Endothelial cell of umbilical vein (primary cell): Measurements from ENCODE around the gene NKX3-2.

Experiments
- FOS ChIP-seq: IDR thresholded peaks from 2 replicates; pipeline ENCODE4 v1.6.1; 2011; ENCODE audit warnings: mild to moderate bottlenecking, low read length, moderate library complexity, borderline replicate concordance; ENCODE audit not compliant: insufficient read depth
- POLR2A ChIP-seq: IDR thresholded peaks from 2 replicates; pipeline ENCODE4 v1.6.1; 2012; ENCODE audit warnings: low read depth, mild to moderate bottlenecking, control low read depth, low read length
- TF ChIP-seq, protein P1 (sequence below): IDR thresholded peaks from 2 replicates; pipeline ENCODE4 v1.6.1; 2011; ENCODE audit not compliant: insufficient read depth, insufficient read length
- TF ChIP-seq, protein P2 (sequence below), 2 donors: IDR thresholded peaks; 1 replicate in 1 of 2; 2 replicates in 1 of 2; pipeline ENCODE4 v1.5.1; 2011; ENCODE audit warnings: low read length in 2 of 2, mild to moderate bottlenecking in 2 of 2, moderate library complexity in 2 of 2, control low read depth in 1 of 2, inconsistent platforms in 1 of 2, low read depth in 1 of 2; ENCODE audit not compliant: insufficient read depth in 1 of 2; ENCODE audit errors: extremely low read depth in 1 of 2

DNA sequence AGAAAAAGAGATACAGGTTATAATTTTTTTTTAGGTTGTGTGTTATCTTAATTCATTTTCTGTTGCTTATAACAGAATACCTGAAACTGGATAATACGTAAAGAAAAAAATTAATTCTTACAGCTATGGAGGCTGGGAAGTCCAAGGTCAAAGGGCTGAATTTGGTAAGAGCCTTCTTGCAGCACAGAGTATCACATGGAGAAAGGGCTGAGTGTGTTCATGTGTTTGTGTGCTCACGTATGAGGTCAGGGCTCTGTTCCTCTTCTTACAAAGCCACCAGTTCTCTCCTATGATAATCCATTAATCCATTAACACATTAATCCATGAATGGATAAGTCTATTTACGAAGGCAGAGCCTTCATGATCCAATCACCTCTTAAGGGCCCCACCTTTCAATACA lies 51.6 kb downstream of the NKX3-2 start:
- TF ChIP-seq, protein P1, sequence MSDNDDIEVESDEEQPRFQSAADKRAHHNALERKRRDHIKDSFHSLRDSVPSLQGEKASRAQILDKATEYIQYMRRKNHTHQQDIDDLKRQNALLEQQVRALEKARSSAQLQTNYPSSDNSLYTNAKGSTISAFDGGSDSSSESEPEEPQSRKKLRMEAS = no peak
- TF ChIP-seq FOS = no peak
- TF ChIP-seq, protein P2, sequence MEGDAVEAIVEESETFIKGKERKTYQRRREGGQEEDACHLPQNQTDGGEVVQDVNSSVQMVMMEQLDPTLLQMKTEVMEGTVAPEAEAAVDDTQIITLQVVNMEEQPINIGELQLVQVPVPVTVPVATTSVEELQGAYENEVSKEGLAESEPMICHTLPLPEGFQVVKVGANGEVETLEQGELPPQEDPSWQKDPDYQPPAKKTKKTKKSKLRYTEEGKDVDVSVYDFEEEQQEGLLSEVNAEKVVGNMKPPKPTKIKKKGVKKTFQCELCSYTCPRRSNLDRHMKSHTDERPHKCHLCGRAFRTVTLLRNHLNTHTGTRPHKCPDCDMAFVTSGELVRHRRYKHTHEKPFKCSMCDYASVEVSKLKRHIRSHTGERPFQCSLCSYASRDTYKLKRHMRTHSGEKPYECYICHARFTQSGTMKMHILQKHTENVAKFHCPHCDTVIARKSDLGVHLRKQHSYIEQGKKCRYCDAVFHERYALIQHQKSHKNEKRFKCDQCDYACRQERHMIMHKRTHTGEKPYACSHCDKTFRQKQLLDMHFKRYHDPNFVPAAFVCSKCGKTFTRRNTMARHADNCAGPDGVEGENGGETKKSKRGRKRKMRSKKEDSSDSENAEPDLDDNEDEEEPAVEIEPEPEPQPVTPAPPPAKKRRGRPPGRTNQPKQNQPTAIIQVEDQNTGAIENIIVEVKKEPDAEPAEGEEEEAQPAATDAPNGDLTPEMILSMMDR (IDR thresholded peaks at IDR 0.05; ENCODE audit: extremely low read depth in 1 of 2, insufficient read depth in 1 of 2, low read depth in 1 of 2, low read length in 2 of 2) = no peak
- no peak for TF ChIP-seq POLR2A
